ENCODE results near the gene TNRC18.
"Not testable (repeated sequence)": the region's sequence is repeated elsewhere in the genome, so short reads cannot be mapped to it uniquely, and the experiment has no call there.

TNRC18 gene

DNA sequence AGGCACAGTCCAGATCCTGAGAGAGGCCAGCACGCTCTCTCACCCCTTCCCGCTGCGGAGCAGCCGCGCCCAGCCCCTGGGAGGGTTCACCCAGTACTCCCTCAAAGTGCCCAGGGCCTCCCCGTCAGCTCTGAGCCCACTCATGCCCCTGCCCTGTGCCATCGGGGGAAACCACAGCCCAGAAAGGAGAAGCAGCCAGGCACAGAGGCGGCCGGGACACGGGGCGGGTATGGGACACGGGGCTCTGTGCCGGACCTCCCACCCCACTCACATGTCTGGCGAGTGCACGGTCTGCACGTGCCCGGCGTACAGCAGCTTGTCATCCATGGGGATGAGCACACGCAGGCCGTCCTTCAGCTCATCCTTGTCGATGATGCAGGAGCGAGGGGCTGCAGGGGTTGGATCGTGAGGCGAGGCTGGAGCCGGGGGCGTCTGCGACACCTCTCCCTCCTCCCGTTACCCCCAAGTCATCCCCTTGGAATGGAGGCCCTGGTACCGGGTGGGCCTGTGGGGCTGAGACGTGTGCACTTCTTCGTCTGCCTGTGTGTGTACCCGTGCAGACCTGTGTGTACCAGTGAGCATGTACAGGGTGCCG is 102.7 kb downstream of the TNRC18 start:
- TF ChIP-seq, protein P1, sequence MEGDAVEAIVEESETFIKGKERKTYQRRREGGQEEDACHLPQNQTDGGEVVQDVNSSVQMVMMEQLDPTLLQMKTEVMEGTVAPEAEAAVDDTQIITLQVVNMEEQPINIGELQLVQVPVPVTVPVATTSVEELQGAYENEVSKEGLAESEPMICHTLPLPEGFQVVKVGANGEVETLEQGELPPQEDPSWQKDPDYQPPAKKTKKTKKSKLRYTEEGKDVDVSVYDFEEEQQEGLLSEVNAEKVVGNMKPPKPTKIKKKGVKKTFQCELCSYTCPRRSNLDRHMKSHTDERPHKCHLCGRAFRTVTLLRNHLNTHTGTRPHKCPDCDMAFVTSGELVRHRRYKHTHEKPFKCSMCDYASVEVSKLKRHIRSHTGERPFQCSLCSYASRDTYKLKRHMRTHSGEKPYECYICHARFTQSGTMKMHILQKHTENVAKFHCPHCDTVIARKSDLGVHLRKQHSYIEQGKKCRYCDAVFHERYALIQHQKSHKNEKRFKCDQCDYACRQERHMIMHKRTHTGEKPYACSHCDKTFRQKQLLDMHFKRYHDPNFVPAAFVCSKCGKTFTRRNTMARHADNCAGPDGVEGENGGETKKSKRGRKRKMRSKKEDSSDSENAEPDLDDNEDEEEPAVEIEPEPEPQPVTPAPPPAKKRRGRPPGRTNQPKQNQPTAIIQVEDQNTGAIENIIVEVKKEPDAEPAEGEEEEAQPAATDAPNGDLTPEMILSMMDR (IDR thresholded peaks at IDR 0.05; ENCODE audit: control insufficient read depth, extremely low read depth, insufficient read depth): no peak
- H3K4me3 ChIP-seq (ENCODE audit: low read depth, low read length): no peak overlapping the region
- no peak for DNase-seq (ENCODE audit: low read depth)

DNA sequence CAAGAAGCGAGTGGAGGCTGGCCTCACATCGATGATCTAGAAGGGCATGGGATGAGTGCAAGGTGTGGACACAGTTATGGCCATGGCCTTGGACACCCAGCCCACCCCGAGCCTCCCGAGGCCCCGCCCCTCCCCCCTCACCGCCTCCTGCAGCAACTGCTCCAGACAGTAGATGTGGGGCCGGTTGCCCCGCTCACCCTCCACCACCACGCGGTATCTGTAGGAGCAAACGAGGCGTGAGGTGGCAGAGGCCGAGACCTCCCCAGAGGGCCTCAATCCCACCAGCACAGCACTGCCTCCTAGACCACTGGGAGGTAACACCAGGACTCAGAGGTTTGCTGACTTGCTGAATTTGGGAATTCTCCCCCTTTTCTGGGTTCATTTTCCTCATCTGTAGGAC is 103.2 kb downstream of the TNRC18 start:
- no peak for DNase-seq (ENCODE audit: low read depth)
- H3K4me3 ChIP-seq (ENCODE audit: low read depth, low read length): no peak overlapping the region
- TF ChIP-seq, protein P1 (IDR thresholded peaks at IDR 0.05; ENCODE audit: control insufficient read depth, extremely low read depth, insufficient read depth): no peak

DNA sequence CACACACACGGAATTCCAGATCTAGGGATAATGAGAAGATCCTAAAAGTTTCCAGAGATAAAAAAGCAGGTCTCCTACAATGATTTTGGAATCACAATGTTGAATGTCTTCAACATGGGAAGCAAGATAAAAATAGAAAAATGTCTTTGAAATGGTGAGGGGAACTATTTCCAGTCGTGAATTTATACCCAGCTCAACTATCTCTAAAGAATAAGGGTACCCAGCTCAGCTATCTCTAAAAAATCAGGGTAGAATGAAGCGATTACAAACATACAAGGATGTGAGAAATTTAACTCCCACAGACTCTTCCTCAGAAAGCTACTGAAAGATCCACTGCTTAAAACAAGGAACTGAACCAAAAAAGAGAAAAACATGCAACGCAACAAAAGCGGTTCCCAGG is 105.0 kb downstream of the TNRC18 start:
- not testable (repeated sequence) for H3K4me3 ChIP-seq (ENCODE audit: low read depth, low read length)

DNA sequence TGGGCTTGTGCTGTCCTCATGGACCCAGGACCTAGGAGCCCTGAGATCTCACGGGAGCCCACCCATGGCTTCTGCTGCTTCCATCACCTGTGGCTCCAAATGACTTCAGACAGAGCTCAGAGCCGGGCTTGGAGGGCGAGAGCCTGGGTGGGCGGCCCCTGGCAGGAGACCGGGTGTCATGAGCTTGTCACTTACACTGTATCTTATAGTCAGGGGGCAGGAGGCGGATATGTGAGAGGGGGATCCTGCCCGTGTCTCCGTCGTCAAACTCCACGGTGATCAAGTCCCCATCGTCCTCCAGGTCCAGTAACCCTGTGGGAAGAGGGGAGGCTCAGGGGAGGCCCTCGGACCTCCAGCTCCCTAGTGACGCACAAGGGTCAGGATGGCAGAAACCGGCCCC is 107.9 kb downstream of the TNRC18 start:
- no peak overlapping the region for H3K4me3 ChIP-seq (ENCODE audit: low read depth, low read length)
- no peak for DNase-seq (ENCODE audit: low read depth)
- TF ChIP-seq, protein P1 (IDR thresholded peaks at IDR 0.05; ENCODE audit: control insufficient read depth, extremely low read depth, insufficient read depth): no peak

More for the DNA sequence above, 105.0 kb downstream of the TNRC18 start:
- not testable (repeated sequence) for DNase-seq (ENCODE audit: low read depth)

DNA sequence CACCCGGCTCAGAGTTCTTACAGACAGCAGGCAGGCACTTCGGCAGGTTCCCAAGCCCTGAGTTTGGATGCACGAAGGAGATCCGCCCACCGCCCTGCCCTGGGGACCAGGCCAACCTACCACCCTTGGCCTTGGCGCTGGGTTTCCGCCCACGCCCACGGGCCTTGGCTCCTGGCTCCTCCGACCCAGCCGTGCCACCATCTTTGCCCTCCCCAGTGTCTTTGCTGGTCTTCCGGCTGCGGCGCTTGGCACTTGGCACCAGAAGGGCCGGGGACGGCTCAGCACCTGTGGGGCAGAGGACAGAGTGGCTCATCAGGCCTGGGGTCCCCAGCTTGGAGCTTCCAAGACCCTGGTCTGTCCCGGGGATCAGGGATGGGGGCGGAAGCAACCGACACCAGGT is 108.8 kb downstream of the TNRC18 start:
- TF ChIP-seq, protein P1 (IDR thresholded peaks at IDR 0.05; ENCODE audit: control insufficient read depth, extremely low read depth, insufficient read depth): no peak
- no peak overlapping the region for H3K4me3 ChIP-seq (ENCODE audit: low read depth, low read length)
- DNase-seq (ENCODE audit: low read depth): no peak

DNA sequence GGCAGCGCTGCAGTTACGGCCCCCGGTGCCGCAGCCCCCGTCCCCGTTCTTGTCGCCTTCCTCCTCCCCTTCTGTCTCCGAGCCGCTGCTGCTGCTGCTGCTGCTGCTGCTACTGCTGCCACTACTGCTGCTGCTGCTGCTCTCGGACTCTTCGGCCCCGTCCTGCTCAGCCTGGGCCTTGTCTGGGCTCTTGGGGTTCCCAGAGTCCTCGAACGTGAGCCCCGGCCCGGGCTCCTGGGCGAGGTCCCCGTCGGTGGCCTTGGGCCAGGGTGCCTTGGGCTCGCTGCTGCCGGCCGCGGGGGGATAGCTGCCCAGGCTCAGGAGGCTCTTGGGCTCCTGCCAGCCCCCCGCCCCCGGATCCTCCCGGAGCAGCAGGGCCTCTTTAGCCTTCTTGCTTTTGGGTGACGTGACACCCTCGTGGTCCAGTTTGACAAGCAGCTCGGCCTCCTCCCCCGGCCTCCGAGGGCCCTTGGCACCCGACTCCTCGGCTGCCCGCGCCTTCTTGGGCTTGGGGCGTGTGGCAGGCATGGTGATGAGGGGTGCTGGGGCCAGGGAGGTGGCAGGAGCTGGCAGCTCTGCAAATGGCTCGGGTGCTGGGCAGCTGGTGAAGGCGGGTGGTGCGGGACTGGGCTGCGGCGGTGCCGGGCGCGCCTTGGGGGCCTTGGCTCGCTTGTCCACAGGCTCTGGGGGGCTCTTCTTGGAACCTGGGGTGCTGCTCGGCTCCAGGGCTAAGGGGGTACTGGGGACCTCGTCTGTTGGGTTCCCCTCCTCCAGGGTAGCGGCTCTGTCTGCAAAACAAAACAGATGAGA is 110.4 kb downstream of the TNRC18 start:
- not testable (repeated sequence) for DNase-seq (ENCODE audit: low read depth); H3K4me3 ChIP-seq (ENCODE audit: low read depth, low read length)

DNA sequence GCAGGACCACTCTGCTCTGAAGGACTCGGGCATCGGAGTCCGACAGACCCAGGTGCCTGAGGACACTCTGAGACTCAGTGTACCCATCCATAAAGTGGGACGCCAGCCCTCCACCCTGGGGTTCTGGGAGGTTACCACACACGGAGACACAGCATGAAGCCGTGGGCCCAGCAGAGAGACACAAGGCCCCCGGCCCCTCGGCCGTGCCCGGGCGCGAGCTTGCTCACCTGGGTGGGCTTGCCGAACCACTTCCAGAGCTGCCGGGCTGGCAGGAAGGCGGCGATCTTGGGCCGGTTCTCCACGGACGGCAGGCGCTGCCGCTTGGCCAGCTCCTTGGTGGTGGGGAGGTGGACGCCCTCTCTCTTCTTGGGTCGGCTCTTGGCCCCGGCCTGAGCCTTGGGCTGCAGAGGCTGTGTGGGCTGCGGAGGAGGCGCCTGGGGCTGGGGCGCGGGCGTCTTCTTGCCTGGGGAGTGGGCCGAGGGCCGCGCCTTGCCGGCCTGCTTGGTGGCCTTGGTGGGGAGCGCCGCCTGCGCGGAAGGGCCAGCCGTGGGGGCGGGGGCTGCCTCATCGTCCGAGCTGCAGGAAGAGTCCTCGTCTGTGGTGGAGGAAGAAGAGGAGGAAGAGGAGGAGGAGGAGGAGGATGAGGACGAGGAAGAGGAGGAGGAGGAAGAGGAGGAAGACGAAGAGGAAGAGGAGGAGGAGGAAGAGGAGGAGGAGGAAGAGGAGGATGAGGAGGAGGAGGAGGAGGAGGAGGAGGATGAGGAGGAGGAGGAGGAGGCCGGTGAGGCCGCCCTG is 111.2 kb downstream of the TNRC18 start:
- not testable (repeated sequence) for DNase-seq (ENCODE audit: low read depth)

DNA sequence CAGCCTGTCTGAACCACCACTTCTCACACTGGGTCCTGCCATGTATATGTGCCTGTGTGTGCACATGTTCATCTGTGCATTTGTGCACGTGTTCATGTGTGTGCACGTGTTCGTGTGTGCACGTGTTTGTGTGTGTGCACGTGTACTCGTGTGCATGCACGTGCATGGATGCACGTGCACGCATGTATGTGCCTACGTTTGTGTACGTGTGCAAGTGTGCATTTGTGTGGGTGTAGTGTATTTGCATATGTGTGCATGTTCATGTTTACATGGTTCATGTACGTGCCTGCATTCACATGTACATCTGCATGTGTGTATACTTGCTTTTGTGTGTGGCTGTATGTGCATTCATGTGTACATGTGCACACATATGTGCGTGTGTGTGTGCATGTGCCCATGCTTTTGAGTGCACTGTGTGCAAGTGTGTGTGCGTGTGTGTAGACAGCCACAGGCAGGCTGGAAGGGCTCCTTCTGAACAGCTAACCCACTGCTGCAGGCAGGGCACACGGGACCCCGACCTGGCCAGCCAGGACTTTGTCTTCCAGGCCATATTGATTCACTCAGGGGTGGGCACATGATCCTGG is 112.7 kb downstream of the TNRC18 start:
- TF ChIP-seq, protein P1 (IDR thresholded peaks at IDR 0.05; ENCODE audit: control insufficient read depth, extremely low read depth, insufficient read depth): no peak
- DNase-seq (ENCODE audit: low read depth): no peak
- H3K4me3 ChIP-seq (ENCODE audit: low read depth, low read length): no peak overlapping the region

More for the DNA sequence above, 111.2 kb downstream of the TNRC18 start:
- not testable (repeated sequence) for H3K4me3 ChIP-seq (ENCODE audit: low read depth, low read length)

Measured in LNCaP clone FGC (cell line).